22Rv1 (cell line): ENCODE measurements around the gene LTF.

ENCODE experiments used
- CTCF ChIP-seq: fragments of 450-650 bp; IDR thresholded peaks from 2 replicates; pipeline ENCODE4 v1.5.1; 2017; ENCODE audit warnings: mild to moderate bottlenecking
- ZFX ChIP-seq: fragments of 450-650 bp; IDR thresholded peaks from 2 replicates; pipeline ENCODE4 v1.6.1; 2017; ENCODE audit warnings: antibody characterized with exemption, borderline replicate concordance

GRCh38 chr3:46503200-46503874 lies 38.6 kb upstream of the LTF start:
- TF ChIP-seq CTCF (no peak), ZFX (no peak)
